ENCODE data around the gene CHRND.
"Not testable (repeated sequence)": the region's sequence is repeated elsewhere in the genome, so short reads cannot be mapped to it uniquely, and the experiment has no call there.

Gene CHRND

DNA sequence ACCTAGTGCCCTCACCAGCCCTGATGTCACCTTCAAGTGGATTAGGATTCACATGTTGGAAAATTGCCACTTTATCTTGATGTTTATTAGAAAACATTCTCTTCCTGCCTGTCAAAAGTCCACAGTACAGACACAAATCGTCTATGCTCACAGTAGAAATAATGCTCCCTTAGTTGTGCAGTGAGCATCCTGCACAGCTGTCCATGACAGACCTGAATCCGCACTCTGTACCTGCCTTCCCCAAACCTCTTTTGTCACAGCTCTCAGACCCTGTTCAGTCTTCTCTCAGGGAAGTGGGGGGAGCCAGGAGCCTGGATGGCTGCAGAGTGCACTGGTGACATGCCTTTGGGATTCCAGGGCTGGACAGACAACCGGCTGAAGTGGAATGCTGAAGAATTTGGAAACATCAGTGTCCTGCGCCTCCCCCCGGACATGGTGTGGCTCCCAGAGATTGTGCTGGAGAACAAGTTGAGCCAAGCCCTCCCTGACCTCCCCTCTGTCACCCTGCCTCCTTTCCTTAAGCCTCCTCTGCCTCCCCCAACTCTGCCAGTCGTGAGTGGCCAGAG, 2.0 kb downstream of the CHRND start:
- no peak for DNase-seq (ENCODE audit: low read depth)

DNA sequence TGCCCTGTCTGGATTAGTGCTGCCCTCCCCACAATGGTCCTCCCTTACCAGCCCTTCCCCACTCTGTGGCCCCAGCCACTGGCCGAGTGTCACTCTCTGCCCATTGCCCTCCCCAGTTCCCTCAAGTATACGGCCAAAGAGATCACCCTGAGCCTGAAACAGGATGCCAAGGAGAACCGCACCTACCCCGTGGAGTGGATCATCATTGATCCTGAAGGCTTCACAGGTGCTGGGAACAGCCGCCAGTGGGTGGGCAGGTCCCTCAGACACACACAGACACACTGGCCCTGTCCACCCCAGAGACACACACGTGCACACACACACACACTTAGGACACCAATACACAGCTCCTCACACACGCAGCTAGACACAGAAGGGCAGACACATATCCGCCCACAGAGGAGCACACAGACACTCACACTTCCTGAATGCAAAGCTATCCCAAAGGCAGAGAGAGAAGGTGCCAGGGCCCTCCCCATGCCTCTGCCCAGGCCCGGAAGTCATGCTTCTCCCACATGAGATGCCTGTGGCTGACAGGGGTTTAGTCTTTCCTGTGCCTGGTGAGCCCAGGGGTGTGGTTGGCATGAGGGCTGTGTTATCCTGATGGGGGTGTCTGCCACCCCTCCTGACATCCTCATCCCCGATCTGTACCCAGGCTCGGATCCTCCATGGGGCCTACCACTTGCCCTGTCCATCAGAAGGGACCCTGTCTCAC, 2.9 kb downstream of the CHRND start:
- no peak for DNase-seq (ENCODE audit: low read depth)

DNA sequence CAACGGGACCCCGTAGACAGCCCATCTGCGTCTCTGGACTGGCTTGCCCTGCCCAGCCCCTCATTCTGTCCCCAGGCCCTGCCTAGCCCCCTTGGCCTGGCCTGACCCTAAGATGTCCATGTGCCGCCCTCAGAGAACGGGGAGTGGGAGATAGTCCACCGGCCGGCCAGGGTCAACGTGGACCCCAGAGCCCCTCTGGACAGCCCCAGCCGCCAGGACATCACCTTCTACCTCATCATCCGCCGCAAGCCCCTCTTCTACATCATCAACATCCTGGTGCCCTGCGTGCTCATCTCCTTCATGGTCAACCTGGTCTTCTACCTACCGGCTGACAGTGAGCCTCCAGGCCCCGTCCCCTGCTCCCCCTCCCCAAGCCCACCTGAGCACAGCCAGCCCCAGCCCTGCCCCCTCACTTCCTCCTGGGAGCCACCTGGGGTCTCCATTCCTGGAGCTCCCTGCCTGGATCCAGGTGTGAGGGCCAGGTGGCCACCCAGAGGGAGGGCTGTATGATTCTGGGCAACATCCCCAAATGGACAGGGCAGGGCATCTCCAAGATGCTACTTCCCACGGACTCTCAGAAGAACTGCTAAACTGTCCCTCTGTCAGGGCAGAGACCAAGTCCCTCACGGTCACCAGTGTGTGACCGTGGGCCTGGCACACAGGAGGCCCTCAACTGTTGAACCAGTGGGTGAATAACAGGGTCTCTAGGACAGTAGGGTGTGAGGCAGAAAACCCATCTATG, 4.0 kb downstream of the CHRND start:
- no peak for DNase-seq (ENCODE audit: low read depth)

DNA sequence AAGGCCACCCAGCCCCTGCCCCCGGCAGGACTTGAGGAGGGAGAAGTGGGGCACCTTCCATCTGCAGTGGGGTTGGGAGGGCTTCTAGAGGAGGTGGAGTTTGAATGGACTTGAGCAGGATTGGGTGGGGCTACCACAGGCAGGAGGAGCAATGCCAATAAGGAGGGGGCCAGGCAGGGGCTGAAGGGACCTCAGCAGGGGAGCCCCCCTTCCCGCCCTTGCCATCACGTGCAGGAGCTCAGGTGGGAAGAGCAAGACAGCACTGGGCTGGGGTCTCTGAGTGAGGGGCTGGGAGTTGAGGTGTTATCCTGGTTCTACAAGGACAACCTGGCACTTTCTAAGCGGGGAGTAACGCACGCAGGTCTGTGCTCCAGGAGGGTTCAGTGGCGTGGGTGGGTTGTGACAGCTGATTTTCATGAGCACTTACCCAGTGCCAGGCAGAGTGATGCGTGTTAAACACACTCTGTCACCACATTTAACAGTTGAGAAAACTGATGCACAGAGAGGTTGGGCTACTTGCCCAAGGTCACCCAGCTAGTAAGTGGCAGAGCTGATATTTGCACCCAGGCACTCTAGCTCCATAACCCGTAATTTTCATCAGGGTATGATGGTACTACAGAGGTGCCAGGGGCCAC, 4.8 kb downstream of the CHRND start:
- no peak for DNase-seq (ENCODE audit: low read depth)

DNA sequence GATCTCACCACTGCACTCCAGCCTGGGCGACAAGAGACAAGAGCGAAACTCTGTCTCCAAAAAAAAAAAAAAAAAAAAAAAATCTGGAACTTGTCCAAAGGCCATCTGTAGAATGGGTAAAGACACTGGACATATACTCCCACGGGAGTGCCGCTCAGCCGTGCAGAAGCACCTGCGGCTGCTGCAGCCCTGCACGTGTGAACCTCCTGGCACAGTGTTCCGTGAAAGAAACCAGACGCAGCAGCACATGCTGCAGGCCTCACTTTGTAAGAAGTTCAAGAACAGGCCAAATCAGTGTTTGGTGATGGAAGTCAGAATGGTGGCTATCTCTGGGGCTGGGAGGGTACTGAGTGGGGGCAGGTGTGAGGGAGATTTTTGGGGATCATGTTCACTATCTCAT, 6.5 kb downstream of the CHRND start:
- DNase-seq (ENCODE audit: low read depth): no peak

DNA sequence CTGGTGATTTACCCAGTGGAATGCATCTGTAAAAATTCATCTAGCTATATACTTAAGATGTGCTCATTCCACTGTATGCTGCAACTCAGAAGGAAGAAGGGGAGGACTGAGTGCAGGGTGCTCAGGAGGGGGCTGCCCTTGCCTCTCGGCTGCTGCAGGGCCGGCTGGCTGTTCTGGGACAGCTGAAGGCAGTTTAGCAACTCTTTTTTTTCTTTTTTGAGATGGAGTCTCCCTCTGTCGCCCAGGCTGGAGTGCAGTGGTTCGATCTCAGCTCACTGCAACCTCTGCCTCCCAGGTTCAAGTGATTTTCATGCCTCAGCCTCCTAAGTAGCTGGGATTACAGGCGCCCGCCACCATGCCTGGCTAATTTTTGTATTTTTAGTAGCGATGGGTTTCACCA, 6.9 kb downstream of the CHRND start:
- not testable (repeated sequence) for DNase-seq (ENCODE audit: low read depth)

DNA sequence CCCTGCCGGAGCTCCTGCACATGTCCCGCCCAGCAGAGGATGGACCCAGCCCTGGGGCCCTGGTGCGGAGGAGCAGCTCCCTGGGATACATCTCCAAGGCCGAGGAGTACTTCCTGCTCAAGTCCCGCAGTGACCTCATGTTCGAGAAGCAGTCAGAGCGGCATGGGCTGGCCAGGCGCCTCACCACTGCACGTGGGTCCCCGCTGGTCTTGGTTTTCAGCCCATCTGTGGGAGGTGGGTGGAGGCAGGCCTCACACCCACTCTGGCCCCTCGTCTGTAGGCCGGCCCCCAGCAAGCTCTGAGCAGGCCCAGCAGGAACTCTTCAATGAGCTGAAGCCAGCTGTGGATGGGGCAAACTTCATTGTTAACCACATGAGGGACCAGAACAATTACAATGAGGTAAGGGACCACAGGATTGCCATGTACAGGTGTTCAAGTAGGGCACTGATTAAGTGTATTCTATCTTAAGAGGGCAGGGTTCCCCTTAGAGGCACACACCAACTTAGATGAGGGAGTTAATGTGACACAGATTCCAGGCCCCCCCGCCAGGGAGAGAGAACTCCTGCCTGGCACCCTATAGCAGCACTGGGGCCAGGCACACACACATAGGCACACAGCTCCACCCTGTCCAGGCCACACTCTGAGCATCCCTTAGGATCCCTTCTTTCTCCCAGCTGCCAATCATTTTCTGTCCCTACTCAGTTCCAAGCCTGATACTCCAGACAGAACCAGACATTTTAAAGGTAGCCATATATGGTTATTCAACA, 8.2 kb downstream of the CHRND start:
- no peak for DNase-seq (ENCODE audit: low read depth)

DNA sequence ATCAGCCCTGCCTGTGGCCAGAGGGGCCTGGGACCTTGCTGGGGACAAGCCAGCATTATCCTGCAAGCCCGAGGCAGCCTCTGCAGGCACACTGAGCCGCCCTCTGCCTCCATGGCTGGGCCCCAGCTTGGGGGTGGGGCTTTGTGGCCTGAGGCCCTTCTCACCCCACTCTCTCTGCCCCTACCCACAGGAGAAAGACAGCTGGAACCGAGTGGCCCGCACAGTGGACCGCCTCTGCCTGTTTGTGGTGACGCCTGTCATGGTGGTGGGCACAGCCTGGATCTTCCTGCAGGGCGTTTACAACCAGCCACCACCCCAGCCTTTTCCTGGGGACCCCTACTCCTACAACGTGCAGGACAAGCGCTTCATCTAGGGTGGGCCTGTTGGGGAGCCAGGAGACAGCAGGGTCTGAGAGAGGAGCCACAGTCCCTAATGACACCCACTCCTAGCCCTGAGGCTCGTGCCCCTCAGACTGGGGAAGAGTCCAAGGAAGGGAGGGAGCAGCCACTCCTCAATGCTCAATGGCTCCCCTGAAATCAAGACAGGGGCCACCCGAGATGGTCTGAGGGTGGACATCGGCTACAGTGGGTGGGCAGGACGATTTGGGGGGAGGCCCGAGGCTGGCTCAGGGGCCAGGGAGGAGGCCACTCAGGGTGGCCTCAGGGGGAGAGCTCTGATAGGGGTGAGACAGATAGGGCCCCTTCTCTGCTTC, 9.1 kb downstream of the CHRND start:
- no peak for DNase-seq (ENCODE audit: low read depth)

DNA sequence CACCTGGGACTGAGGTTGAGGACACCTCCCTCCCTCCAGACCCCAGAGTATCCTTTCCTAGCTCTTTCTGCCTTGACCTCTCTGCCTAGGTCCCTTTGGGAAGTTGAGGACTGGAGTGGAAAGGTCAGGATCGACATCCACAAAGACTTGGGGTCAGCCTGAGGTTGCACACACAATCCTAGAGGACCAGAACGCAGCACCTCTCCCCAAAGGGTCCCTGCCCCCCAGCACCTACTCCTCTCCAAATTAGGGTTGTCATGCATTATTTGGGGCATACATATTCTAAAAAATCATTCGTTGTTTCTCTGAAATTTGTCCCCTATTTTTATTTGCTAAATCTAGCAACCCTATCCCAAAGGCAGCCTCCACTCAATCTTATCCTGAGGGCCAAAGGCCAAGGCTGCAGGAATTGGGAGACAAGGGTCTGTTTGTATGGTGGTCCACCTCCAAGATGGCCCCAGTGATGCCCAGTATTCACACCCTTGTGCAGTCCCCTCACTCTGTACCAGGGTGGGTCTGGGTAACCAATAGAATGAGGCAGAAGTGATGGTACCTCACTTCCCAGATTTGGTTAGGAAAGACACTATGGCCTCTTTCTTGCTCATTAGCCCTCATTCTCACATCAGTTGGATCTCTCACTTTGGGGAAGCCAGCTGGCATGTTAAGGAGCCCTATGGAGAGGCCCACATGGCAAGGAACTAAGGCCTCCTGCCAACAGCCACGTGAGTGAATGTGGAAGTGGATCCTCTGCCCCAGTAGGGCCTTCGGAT, 10.0 kb downstream of the CHRND start:
- no peak for DNase-seq (ENCODE audit: low read depth)

DNA sequence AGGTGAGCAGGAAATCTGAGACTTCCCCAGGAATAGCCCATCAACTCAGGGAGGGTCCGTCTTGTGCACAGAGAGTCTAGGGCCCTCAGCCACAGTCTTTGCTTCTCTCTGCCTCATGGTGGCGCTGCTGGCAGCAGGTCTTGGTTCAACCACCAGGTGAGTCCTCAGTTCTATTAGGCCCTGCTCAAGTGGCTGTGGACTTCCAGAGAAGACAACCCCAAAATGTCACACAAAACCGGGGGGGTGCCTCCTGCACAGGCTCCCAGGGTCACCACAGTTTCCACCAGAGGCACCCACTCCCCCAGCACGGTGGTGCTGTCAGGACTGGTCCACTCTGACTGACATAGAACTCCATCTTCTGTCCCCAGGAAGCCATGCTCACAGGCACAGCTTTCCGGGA, 11.1 kb downstream of the CHRND start:
- DNase-seq (ENCODE audit: low read depth): no peak

DNA sequence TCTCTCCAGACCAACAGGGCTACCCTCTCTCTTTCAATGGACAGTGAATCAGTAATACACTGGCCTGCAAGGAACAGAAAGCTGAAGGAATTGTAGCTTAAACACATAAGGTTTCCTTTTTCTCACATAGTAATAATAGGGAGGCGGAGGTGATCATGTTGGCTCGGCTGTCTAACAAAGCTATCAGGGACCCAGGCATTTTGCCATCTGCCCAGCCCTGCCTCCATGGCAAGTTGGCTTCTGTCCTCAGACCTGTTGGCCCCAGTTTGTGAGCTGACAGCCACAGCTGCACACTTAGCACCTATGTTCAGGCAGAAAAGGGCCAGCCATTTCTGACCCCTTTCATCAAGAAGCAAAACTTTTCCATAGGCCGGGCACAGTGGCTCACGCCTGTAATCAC, 11.5 kb downstream of the CHRND start:
- DNase-seq (ENCODE audit: low read depth): no peak

DNA sequence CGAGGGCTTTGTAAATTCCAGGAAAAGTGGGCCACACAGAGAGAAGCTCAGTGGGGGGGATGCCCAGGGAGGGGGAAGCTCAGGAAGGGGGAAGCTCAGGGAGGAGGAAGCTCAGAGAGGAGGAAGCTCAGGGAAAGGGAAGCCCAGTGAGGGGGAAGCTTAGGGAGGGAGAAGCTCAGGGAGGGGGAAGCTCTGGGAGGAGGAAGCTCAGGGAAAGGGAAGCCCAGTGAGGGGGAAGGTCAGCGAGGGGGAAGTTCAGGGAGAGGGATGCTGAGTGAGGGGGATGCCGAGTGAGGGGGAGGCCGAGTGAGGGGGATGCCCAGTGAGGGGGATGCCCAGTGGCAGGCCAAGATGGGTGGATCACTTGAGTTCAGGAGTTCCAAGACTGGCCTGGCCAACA, 12.7 kb downstream of the CHRND start:
- no peak for DNase-seq (ENCODE audit: low read depth)

DNA sequence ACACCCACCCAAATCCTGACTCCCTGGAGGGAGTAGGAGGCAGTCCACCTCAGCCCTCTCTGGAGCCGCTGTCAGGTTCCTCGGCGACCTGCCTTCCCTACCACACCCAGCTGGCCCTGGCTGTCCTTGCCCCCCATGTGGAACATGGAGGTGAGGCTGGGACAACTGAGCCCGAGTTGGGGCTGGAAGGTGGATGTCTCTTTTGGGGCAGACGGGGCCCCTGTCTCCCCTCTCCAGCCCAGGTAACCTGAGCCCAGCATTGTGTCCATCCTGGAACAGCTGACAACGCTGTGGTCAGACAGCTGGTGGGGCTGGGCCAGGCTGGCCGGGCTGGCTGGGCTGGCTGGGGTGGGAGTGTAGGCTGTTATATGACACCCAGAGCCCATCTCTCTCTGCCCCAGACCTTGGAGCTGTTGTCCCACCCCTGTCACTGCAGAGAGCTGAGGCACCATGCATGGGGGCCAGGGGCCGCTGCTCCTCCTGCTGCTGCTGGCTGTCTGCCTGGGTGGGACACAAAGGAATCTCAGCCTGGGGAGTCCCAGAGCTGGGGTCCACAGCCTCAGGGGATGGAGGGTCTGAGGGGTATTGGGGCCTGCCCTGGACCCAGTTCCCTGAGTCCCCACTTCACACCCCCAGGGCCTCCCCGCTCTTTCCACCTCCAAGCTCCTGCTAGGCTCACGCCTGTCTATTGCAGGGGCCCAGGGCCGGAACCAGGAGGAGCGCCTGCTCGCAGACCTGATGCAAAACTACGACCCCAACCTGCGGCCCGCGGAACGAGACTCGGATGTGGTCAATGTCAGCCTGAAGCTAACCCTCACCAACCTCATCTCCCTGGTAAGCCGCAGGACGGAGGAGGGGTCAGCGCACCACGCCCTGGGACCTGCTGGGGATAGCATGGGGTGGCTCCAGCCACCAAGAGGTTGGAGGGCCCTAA, 13.6 kb downstream of the CHRND start, which contains the start of gene CHRNG:
CHRNG (plus strand) TSS at position 395 of the 934 bp plus-strand sequence; CDS start at position 451, 56 bp downstream.
- DNase-seq (ENCODE audit: low read depth): no peak

DNA sequence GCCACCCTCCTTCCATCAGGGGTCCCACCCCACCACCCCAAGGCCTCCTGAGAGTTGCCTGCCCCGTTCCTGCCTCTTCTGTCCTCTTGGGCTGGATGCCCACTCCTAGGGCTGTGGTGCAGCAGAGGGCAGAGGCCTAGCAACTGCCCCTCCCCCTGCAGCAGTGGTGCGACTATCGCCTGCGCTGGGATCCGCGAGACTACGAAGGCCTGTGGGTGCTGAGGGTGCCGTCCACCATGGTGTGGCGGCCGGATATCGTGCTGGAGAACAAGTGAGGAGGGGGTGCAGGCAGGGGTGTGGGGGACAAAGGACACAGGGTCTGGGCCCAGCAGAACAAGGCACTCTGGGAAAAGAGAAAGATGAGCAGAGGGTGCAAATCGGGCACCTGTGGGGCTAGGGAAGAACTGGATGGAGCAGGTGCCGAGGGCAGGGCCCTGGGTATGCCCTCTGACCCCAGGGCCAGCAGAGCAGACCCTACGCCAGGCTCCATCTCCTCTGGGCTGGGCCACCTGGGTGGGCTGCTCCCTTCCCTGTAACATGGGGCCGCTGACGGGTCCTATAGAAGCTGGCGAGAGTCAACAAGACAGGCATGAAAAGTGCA, 14.6 kb downstream of the CHRND start:
- DNase-seq (ENCODE audit: low read depth): no peak

DNA sequence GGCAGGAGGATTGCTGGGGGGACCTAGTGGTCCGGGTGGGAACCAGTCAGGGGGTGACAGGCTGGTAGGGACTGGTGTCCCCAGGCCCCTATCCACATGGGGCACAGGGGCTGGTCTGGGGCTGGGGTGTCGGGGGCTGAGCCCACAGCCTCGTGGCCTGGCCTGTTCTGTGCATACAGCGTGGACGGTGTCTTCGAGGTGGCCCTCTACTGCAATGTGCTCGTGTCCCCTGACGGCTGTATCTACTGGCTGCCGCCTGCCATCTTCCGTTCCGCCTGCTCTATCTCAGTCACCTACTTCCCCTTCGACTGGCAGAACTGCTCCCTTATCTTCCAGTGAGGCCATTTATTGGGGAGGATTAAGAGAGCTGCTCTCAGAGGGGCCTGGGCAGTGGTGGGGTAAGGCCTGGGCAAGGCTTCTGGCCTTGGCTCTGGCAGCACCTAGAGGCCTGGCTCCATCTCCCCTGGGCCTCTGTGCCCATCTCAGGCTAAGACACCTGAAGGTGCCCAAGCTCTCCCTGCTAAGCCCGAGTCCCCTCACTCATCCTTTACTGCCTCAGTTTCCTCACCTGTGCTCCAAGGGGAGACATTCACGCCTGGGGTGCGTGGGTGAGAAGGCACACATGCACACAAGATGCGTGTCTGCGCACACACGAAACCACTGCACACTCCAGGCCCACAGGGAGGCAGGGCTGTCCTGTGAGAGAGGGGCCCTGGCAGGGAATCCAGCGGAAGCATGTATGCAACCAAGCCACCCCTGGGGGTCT, 15.4 kb downstream of the CHRND start:
- DNase-seq (ENCODE audit: low read depth): no peak

DNA sequence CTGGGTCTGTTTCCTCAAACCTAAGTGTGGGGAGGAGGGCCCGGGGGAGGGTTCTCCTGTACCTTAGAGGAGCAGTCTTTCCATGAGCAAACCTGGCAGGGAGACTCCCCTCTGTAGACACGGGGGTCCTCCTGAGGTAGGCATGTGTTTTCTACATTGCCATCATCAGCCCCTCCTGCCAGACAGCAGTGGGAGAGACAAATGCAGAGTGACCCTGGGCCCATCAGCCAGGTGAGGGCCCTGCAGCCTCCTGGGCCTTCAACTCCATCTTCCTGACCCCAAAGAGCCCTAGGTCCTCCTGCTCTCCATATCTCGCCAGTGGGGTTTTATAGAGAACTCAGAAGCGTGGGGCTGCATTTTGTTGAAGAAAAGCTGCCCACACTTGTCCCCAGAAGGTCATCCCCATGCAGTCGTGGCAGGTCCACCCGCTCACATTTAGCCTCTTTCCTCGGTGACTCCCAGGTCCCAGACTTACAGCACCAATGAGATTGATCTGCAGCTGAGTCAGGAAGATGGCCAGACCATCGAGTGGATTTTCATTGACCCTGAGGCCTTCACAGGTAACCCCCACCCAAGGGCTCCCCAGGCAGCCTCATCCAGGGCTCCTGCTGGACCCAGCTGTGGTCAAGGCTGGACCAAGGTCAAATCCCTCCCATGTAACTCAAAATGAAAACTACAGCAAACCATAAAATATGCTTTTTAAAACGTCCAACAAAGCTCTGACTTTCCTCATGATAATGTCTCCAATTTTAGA, 16.2 kb downstream of the CHRND start:
- DNase-seq (ENCODE audit: low read depth): no peak

DNA sequence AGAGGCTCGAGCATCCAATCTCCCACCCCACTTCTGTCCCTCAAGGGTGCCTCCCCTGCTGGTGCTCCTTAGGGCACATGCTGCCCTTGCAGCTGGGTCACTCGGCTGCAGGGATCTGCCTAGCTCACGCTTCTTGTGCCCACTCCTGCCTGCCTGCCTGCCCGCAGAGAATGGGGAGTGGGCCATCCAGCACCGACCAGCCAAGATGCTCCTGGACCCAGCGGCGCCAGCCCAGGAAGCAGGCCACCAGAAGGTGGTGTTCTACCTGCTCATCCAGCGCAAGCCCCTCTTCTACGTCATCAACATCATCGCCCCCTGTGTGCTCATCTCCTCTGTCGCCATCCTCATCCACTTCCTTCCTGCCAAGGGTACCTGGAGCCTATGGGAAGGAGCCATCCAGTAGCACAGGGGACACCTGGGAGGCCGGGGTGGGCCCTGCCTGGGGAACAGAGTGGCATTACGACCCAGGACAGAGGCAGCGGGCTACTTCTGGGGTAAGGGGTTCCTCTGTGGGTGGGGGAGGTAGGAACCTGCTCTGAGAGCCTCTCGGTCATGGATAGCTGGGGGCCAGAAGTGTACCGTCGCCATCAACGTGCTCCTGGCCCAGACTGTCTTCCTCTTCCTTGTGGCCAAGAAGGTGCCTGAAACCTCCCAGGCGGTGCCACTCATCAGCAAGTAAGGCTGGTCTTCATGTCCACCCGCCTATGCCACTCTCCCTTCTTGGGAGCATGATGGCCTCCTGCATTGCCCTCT, 16.9 kb downstream of the CHRND start:
- DNase-seq (ENCODE audit: low read depth): no peak
